Measurements from ENCODE around the gene PDSS2.

Gene PDSS2

GRCh38 chr6:107357842-107358241 is 101.5 kb downstream of the PDSS2 start:
- no peak for DNase-seq (ENCODE audit: low read depth)

- no peak for DNase-seq (ENCODE audit: low read depth)
Observed at GRCh38 chr6:107357031-107357430, 102.3 kb downstream of the PDSS2 start.

- no peak for DNase-seq (ENCODE audit: low read depth)
Observed at GRCh38 chr6:107355659-107356058, 103.7 kb downstream of the PDSS2 start.

GRCh38 chr6:107354451-107354850 is 104.9 kb downstream of the PDSS2 start:
- no peak for DNase-seq (ENCODE audit: low read depth)

GRCh38 chr6:107353773-107354382 is 105.5 kb downstream of the PDSS2 start:
- no peak for DNase-seq (ENCODE audit: low read depth)

- no peak for DNase-seq (ENCODE audit: low read depth)
Observed at GRCh38 chr6:107348224-107348623, 111.1 kb downstream of the PDSS2 start.

- no peak for DNase-seq (ENCODE audit: low read depth)
Observed at GRCh38 chr6:107345393-107345792, 114.0 kb downstream of the PDSS2 start.

- DNase-seq (ENCODE audit: low read depth), result no peak
Observed at GRCh38 chr6:107344981-107345380, 114.4 kb downstream of the PDSS2 start.

GRCh38 chr6:107344383-107344782 is 115.0 kb downstream of the PDSS2 start:
- DNase-seq (ENCODE audit: low read depth), result no peak

GRCh38 chr6:107342144-107342543 is 117.2 kb downstream of the PDSS2 start:
- no peak for DNase-seq (ENCODE audit: low read depth)

GRCh38 chr6:107340881-107341280 is 118.5 kb downstream of the PDSS2 start:
- no peak for DNase-seq (ENCODE audit: low read depth)

GRCh38 chr6:107337191-107337741 is 122.1 kb downstream of the PDSS2 start:
- no peak for DNase-seq (ENCODE audit: low read depth)

- DNase-seq (ENCODE audit: low read depth), result no peak
Observed at GRCh38 chr6:107334026-107334425, 125.3 kb downstream of the PDSS2 start.

GRCh38 chr6:107333491-107333890 is 125.9 kb downstream of the PDSS2 start:
- no peak for DNase-seq (ENCODE audit: low read depth)

- DNase-seq (ENCODE audit: low read depth), result no peak
Observed at GRCh38 chr6:107331409-107332386, 127.7 kb downstream of the PDSS2 start.

- DNase-seq (ENCODE audit: low read depth), result no peak
Observed at GRCh38 chr6:107330168-107330567, 129.2 kb downstream of the PDSS2 start.

GRCh38 chr6:107329063-107329860 is 130.1 kb downstream of the PDSS2 start:
- no peak for DNase-seq (ENCODE audit: low read depth)

- DNase-seq (ENCODE audit: low read depth), result no peak
Observed at GRCh38 chr6:107328081-107328480, 131.3 kb downstream of the PDSS2 start.

GRCh38 chr6:107323133-107323785 is 136.1 kb downstream of the PDSS2 start:
- no peak for DNase-seq (ENCODE audit: low read depth)

- no peak for DNase-seq (ENCODE audit: low read depth)
Observed at GRCh38 chr6:107321793-107322192, 137.6 kb downstream of the PDSS2 start.

- DNase-seq (ENCODE audit: low read depth), result no peak
Observed at GRCh38 chr6:107319906-107320530, 139.3 kb downstream of the PDSS2 start.
